Umbilical cord (tissue), 2 donors: Measurements from ENCODE around the gene GLB1L3. TPM values are rescaled to one million over a fixed set of nuclear protein-coding genes. Genes with fewer than 3 reads are reported as not detected.
"Not testable (repeated sequence)": the region's sequence is repeated elsewhere in the genome, so short reads cannot be mapped to it uniquely, and the experiment has no call there.

ENCODE experiments used
- DNase-seq: peaks from one replicate; pipeline ENCODE4 v3.0.0-alpha.2; 2015; ENCODE audit warnings: low spot score
- total RNA-seq: library from RNA; depleted of rRNA; stranded (reverse); fragments of >200 nt; gene quantifications from one replicate; pipeline ENCODE4 v1.2.3, GENCODE V29; 2014; ENCODE audit warnings: low replicate concordance; ENCODE audit not compliant: insufficient read depth

GLB1L3 gene
- total RNA-seq, 1 donor from 2014 or later, result 2.2 TPM

GRCh38 chr11:134276396-134277182 is 410 bp downstream of the GLB1L3 start:
- no peak for DNase-seq

DNA sequence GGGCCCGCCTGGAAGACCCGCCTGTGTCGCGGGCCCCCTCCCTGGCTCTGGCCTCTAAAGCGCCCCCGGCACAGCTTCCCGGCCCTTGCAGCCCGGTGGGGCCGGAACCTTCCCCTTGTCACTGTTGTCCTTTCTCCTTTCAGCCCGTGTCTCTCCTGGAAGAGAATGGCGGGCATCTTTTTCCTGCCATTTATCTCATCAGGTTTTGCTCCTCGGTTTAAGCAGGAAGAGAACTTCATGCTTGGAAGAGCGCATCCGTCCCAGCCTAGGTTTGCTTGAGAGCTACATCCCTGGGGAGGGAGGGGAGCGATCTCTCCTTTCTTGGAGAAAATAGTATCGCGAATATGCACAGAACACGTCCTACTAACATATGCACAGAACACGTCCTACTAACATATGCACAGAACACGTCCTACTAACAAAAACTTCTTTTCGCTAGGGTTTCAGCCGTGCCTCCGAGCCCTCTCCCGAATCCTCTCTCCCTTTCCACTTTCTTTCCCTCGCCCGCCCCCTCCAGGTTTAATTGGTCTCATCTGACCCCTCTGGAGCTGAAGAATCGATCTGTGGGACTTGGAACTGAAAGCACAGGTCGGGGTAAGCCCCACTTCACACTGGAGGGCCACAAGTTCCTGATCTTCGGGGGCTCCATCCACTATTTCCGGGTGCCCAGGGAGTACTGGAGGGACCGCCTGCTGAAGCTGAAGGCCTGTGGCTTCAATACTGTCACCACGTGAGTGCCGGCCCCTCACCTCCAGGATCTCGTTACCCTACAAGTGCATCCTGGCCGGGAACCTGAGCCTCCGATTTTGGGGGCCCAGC is 1.2 kb downstream of the GLB1L3 start:
- no peak for DNase-seq

DNA sequence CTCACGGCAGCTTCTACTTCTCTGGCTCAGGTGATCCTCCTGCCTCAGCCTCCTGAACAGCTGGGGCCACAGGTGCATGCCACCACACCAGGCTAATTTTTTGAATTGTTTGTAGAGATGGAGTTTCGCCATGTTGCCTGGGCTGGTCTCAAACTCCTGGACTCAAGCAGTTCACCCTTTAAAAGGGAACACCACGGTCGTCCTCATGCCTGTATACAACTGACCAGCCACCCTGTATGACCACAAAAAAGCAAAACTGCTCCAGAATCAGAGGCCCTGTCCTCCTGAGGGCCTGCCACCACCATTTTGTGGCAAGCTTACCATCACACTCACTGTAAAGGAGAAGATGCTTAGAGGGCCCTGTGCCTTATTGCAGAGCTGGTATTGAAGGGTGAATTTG is 2.2 kb downstream of the GLB1L3 start:
- DNase-seq, result no peak

GRCh38 chr11:134281635-134282034 is 5.5 kb downstream of the GLB1L3 start:
- DNase-seq, result not testable (repeated sequence)

DNA sequence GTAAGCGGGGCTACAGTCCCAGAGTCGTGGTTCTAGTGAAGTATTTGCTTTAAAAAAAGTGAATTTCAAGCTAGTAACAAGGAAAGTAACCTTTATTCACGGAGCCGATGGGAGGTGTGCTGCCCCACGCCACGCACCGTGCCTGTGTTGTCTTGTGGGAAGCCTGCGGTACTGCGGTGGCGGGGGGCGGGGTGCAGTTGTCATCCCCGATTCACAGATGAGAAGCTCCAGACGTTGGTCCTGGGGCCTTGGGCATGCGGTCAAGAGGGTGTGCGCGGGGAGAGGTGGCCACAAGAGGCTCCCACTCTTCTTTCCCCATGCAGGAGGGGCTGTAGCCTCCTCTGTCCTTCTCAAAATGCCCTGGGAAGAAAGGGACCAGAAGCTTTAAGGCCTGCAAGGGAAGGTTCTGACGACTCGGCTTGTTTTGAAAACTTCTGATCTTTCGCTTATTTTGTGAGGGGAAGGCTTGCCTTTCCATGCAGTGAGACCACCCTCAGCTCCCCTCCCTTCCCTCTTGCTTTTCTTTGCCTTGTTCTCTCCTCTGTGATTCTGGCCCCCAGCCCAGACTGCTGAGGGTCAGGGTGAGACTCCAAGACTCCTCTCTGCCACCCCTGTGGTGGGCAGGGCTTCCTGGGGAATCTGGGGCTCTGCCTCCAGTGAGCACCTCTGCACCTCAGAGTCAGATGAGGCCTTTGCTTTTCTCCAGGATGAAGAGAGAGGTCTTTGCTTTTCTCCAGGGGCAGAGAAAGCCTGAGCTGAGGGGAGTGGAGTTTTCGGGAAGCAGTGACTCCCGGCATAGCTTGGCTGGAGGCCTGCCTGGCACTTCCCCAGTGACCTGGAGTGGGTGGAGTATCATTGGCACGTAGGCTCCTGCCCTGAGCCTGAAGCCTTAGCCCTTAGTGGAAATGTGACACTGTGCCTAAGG is 6.2 kb downstream of the GLB1L3 start:
- no peak for DNase-seq

DNA sequence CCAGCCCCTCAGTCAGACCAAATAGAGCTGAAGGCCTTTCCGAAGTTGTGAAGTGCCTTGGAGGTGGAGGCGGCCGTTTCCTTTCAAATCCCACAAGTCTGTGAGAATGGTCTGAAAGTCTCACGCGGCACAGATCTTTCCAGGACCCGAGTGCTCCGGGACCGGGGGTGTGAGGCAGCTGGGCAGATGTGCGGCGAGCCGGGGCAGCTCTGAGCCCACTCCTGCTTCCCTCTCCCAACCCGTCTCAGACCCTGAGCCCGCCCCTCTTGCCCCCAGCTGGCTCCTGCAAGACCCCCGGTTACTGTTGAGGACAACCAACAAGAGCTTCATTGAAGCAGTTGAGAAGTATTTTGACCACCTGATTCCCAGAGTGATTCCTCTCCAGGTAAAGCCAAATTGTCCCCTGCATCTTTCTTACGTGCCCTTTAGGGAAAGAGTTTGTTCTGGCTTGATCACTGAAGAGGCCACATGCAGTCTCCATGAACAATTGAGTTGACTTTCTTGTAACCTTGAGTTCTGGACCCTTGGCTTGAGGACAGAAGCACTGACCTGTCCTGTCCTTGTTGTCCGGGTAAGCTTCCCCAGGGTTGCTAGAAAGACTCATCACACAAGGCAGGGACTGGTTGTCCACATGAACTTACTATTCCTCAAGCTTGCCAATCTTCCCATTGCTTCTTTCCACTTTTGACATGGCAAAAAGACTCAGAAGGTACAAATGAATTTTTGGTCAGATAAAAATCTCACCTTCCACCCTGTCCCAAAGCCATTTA is 7.5 kb downstream of the GLB1L3 start:
- no peak for DNase-seq

DNA sequence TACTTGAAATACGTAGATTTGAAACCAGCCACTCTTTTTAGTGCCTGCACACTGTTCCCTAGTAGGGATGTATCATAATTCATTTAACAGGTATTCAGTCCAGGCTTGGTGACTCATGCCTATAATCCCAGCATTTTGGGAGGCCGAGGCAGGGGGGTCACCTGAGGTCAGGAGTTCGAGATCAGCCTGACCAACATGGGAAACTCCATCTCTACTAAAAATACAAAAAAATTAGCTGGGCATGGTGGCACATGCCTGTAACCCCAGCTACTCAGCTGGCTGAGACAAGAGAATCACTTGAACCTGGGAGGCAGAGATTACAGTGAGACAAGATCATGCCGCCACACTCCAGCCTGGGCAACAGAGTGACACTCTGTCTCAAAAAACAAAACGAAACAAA is 8.2 kb downstream of the GLB1L3 start:
- DNase-seq, result not testable (repeated sequence)

- no peak for DNase-seq
Observed at GRCh38 chr11:134287561-134287960, 11.4 kb downstream of the GLB1L3 start.

GRCh38 chr11:134288486-134288885 is 12.3 kb downstream of the GLB1L3 start:
- DNase-seq, result no peak

DNA sequence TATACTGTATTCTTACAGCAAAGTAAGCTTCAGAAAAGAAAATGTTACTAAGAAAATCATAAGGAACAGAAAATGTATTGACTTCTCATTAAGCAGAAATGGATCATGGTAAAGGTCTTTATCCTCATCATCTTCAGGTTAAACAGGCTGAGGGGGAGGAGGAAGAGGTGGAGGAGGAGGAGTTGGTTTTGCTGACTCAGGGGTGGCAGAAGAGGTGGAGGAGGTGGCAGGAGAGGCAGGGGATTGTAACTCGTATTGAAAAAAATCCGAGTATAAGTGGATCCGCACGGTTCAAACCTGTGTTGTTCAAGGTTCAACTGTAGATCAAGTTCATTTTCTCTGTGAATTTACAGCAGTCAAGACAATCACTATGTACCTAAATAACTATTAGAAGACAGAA is 13.0 kb downstream of the GLB1L3 start:
- no peak for DNase-seq

DNA sequence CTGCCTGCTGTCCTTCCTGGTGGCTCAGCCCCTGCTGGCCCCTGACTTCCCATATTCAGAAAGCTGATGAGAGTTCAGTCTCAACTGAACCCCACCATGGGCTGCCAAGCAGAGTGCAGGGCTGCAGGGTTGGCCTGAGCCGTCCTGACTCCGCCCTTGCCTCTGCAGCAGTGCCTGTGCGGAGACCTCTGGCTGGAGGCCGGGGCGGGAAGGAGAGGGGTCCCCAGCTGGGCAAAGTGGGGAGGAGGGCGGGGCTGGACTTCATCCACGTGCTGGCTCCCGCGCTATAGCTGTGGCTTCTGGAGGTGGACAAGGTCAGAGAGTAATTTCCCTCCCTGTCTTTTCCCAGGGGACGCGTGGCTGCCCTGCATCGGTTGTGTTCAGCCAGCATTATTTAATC is 13.6 kb downstream of the GLB1L3 start:
- no peak for DNase-seq

DNA sequence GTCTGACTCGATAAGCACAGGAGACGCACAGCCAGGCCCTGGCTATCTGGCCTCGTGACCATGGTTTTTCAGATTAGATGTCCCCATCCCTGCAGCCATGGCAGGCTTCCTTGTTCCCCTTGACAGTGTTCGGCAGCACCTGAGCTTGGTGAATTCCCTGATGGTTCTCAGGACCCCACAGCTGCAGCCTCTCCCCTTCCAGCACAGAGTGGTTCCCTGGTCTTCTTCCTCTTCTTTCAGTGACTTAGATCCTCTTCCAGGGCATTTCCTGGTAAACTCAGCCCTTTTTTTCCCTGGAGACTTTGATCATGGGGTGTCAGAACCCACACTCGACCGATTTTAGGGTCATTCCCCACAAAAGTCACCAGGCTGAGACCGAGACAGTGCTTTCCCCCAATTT is 14.5 kb downstream of the GLB1L3 start:
- DNase-seq, result no peak

DNA sequence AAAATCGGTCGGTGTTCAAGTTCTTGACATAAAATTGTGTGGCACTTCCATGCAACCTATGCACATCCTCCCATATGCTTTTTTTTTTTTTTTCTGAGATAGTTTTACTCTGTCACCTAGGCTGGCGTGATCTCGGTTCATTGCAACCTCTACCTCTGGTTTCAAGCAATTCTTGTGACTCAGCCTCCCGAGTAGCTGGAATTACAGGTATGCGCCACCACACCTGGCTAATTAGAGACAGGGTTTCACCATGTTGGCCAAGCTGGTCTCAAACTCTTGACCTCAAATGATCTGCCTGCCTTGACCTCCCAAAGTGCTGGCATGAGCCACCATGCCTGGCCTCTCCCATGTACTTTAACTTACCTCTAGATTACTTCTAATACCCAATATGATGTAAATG is 15.0 kb downstream of the GLB1L3 start:
- no peak for DNase-seq

- DNase-seq, result no peak
Observed at GRCh38 chr11:134292661-134293060, 16.5 kb downstream of the GLB1L3 start.

DNA sequence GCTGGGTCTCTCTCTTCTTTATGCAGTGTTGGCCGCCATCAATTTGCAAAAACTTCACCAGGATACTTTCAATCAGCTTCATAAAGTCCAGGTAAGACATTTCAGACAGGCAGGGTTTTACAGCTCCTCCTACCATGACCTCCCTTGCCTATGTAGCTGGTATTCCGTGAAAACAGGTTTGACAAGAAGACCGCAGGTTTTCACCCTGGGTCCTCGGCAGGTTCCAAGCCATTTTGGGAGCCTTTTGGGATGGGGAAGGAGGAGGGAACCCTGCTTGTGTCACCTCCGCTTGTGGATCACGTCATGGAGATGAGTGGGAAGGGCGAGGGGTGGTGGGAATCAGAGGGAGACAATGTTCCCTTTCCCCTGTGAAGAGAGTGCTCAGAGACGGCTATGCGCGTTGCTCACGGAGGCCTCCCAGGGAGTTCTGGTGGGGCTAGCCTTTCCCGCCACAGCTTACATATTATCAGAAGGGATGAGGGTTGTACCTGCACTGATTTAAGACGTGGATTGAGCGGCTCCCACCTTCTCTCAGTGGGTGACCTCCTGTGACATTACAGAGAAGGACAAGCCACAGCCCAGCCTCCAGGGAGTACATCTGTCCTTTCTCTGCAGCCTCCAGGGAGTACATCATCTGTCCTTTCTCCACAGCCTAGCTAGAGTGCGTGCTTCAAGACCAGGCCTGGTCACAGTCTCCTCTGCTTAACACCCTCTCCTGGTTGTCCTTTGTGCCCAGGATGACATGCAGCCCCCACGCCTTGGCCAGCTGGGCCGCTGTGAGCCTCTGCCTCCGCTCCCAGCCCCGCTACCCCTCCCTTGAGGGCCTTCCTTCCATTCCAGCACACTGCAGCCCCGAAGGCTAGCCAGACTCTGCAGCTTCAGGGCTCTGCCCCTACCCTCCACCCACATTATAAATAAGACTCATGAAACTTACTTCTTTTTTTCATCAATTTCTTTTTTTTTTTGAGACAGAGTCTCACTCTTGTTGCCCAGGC is 17.2 kb downstream of the GLB1L3 start:
- no peak for DNase-seq

- no peak for DNase-seq
Observed at GRCh38 chr11:134294664-134295063, 18.5 kb downstream of the GLB1L3 start.

GRCh38 chr11:134312223-134312622 is 36.0 kb downstream of the GLB1L3 start:
- DNase-seq, result no peak

GRCh38 chr11:134312807-134313206 is 36.6 kb downstream of the GLB1L3 start:
- DNase-seq, result no peak

DNA sequence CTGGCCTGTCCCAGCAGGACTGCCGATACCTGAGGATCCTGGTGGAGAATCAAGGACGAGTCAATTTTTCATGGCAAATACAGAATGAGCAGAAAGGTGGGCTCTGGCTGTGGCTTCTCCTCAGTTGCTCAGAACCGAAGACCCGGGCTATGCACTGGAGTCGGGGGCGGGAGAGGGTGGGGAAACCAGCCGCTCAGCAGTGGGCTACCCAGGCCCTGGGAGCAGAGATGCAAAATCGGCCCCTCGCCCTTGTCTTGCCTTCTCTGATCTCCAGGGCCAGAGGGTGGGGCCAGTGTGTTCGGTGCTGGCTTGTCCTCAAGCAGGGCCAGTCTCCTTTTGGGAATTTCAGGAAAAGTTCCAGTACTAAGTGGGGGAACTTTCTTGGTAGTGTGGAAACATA is 37.2 kb downstream of the GLB1L3 start:
- DNase-seq, result no peak
